Nephron progenitor cell (in vitro differentiated cells): Measurements from ENCODE around the gene SLC39A7.

Experiments used
- DNase-seq: peaks from one replicate; pipeline ENCODE4 v3.0.0; 2021
- H3K27ac Mint-ChIP-seq: 2 replicates; pipeline ENCODE4 v1.8.0; 2021; ENCODE audit warnings: mild to moderate bottlenecking, moderate library complexity, mixed read lengths
- H3K27me3 Mint-ChIP-seq: 2 replicates; pipeline ENCODE4 v1.8.0; 2021; ENCODE audit warnings: mild to moderate bottlenecking, low read depth, mixed read lengths; ENCODE audit not compliant: poor library complexity
- H3K36me3 Mint-ChIP-seq: 2 replicates; pipeline ENCODE4 v1.8.0; 2021; ENCODE audit warnings: low read depth, mixed read lengths
- H3K4me1 Mint-ChIP-seq: 2 replicates; pipeline ENCODE4 v1.8.0; 2021; ENCODE audit warnings: mixed read lengths
- H3K4me3 Mint-ChIP-seq: 2 replicates; pipeline ENCODE4 v1.8.0; 2021; ENCODE audit warnings: mild to moderate bottlenecking, moderate library complexity, mixed read lengths
- H3K9me3 Mint-ChIP-seq: 2 replicates; pipeline ENCODE4 v1.8.0; 2021; ENCODE audit warnings: mild to moderate bottlenecking, moderate library complexity, mixed read lengths
- CTCF ChIP-seq: fragments of 200-600 bp; sonication (generic); IDR thresholded peaks from 2 replicates; pipeline ENCODE4 v1.5.0; 2021; ENCODE audit warnings: antibody characterized with exemption

Gene SLC39A7

DNA sequence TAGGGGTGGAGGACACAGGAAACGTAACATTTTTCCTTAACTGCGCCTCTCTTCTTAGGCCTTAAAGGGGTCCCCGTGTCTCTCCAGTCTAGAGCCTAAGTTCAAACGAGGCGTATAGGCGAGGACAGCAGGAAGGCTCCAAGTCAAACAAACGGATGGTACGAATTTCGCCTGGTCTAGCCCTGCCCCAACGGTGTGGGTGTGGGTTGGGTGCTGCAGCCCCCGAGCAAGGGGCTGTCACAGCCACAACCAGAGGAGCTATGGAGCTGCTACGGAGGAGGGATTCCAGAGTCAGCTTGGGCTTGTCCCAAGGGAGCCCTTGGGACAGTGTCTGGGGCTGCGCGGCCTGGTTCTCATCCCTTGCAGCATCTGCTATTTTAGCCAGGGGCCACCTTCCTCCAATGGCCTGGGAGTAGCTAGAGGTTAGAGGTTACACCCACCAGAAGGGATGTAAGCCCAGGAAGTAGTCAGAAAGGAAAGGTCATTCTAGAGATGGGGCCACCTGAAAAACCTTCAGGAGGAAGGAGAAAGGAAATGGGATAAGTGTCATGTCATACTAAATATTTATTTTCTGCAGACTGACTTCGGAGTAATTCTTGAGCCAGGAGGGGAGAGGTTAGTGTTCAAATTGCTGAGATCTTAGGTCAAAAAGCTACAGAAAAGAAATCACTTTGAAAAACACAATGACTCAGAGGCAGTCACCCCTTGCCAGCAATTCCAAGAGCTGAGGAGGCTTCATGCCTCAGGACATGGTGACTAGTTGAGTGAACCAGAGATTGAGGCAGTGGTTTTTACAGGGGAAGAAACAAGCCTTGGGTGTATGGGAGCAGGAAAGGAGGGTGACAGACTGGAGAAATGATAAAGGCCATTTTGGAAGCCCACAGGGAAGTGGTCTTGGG is 49.3 kb downstream of the SLC39A7 start:
- TF ChIP-seq CTCF, result no peak
- peak overlapping the region; percentile 84 for H3K4me3 Mint-ChIP-seq
- H3K27me3 Mint-ChIP-seq, result peaks cover 21% of the 10 kb centered on the region
- peaks cover 36% of the 10 kb centered on the region for H3K4me1 Mint-ChIP-seq
- no peaks in the 10 kb centered on the region for H3K9me3 Mint-ChIP-seq
- peaks cover 28% of the 10 kb centered on the region for H3K36me3 Mint-ChIP-seq
- peak; percentile 36 for DNase-seq
- H3K27ac Mint-ChIP-seq, result peak overlapping the region; percentile 93

GRCh38 chr6:33250731-33251130 is 50.1 kb downstream of the SLC39A7 start:
- no peak for TF ChIP-seq CTCF
- H3K27me3 Mint-ChIP-seq, result peaks cover 14% of the 10 kb centered on the region
- peaks cover 36% of the 10 kb centered on the region for H3K4me1 Mint-ChIP-seq
- no peak for DNase-seq
- no peak overlapping the region for H3K27ac Mint-ChIP-seq
- H3K4me3 Mint-ChIP-seq, result peak overlapping the region; percentile 84
- H3K36me3 Mint-ChIP-seq, result peaks cover 32% of the 10 kb centered on the region
- H3K9me3 Mint-ChIP-seq, result peaks cover under 1% of the 10 kb centered on the region

DNA sequence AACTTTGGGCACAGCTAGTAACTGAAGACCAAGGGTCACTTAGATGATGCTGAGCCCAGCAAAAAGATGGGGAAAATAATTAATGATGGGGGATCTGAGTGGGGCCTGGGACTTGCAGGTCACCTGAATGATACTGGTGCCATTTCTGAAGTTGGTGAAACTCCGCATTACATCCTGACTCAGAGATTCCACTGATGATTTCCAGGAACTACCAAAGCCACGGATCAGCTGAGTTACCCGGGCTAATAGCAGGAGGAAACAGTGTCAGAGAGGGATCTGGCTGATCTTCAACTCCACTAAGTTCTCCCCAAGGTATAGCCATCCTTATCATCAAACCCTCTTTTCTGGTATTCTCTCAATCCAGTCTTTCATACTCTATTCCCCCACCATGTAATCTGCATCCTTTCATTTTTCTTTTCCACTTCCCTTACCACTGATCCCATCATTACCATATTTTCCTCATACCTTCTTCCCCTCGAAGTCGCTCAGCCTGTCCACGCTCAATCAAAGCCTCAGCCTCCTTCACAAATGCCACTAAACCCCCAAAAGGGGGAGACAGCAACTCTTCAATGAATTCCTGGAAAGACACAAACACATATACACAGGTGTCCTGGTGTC is 50.8 kb downstream of the SLC39A7 start:
- H3K4me3 Mint-ChIP-seq, result no peak overlapping the region
- H3K9me3 Mint-ChIP-seq, result peaks cover 6% of the 10 kb centered on the region
- peaks cover 38% of the 10 kb centered on the region for H3K36me3 Mint-ChIP-seq
- peaks cover 36% of the 10 kb centered on the region for H3K4me1 Mint-ChIP-seq
- no peak for DNase-seq
- H3K27ac Mint-ChIP-seq, result no peak overlapping the region
- H3K27me3 Mint-ChIP-seq, result peaks cover 6% of the 10 kb centered on the region
- no peak for TF ChIP-seq CTCF

DNA sequence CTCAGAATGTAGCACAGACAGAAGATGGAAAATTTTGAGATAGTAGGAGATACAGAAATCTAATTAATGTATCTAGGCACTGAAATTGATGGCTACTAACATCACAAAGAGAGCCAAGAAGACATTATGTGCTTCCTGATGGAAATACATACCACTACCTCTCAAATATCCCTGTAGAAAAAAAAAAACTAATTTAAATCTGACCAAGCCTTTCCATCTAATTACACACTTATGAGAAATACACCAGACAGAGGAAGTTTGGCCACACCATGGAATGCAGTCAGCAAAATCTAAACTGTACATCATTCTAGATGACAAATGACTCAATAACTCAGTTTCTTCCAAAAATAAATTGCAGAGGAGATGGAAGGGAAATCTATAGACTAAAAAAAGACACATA is 52.1 kb downstream of the SLC39A7 start:
- Mint-ChIP-seq H3K36me3 (peaks cover 51% of the 10 kb centered on the region), H3K9me3 (peaks cover 6% of the 10 kb centered on the region), H3K4me1 (peaks cover 36% of the 10 kb centered on the region), H3K4me3 (no peak overlapping the region), H3K27me3 (peaks cover 2% of the 10 kb centered on the region), H3K27ac (no peak overlapping the region)
- DNase-seq, result no peak
- TF ChIP-seq CTCF, result no peak
